Lung (tissue), 12 donors: ENCODE data around the gene DYNC1LI2. TPM values are rescaled to one million over a fixed set of nuclear protein-coding genes. Genes with fewer than 3 reads are reported as not detected.
A peak's percentile ranks its signal among the peaks of the same experiment; 100 is the strongest.

ENCODE experiments used
- ATAC-seq: fragments of 200-7000 bp; cut with Tn5 transposase; one replicate; pipeline ENCODE4 v1.9.1; 2020; ENCODE audit warnings: moderate number of reproducible peaks; ENCODE audit not compliant: insufficient read depth, low FRiP score
- DNase-seq, 3 donors: peaks; one replicate each; pipeline ENCODE4 v3.0.0-alpha.2; 2013 to 2017
- H3K27ac ChIP-seq, 2 donors: one replicate each; pipeline ENCODE4 v1.5.1; 2013; ENCODE audit warnings: mild to moderate bottlenecking in 2 of 2, moderate library complexity in 2 of 2, control low read depth in 1 of 2, inconsistent platforms in 1 of 2, low read depth in 1 of 2, low read length in 1 of 2
- H3K27me3 ChIP-seq, 3 donors: one replicate each; pipeline ENCODE4 v1.5.1; 2013; ENCODE audit warnings: low read length in 2 of 3; ENCODE audit not compliant: control insufficient read depth in 3 of 3, insufficient read depth in 3 of 3
- H3K36me3 ChIP-seq, 4 donors: one replicate each; pipeline ENCODE4 v1.5.1; 2013; ENCODE audit warnings: low read length in 4 of 4, mild to moderate bottlenecking in 1 of 4, moderate library complexity in 1 of 4; ENCODE audit not compliant: control insufficient read depth in 4 of 4, insufficient read depth in 4 of 4
- H3K4me1 ChIP-seq, 5 donors: one replicate each; pipeline ENCODE4 v1.5.1; 2013; ENCODE audit warnings: low read length in 5 of 5, mild to moderate bottlenecking in 2 of 5, moderate library complexity in 1 of 5; ENCODE audit not compliant: control insufficient read depth in 5 of 5, insufficient read depth in 5 of 5
- H3K4me3 ChIP-seq: one replicate; pipeline ENCODE4 v1.5.1; 2013; ENCODE audit warnings: mild to moderate bottlenecking, control low read depth, moderate library complexity
- H3K9ac ChIP-seq, 2 donors: one replicate each; pipeline ENCODE4 v1.5.1; 2013; ENCODE audit warnings: low read length in 2 of 2, control low read depth in 1 of 2; ENCODE audit not compliant: insufficient read depth in 1 of 2
- H3K9me3 ChIP-seq, 4 donors: one replicate each; pipeline ENCODE4 v1.5.1; 2013; ENCODE audit warnings: low read length in 3 of 4, mild to moderate bottlenecking in 1 of 4, moderate library complexity in 1 of 4; ENCODE audit not compliant: control insufficient read depth in 4 of 4, insufficient read depth in 3 of 4
- CTCF ChIP-seq: IDR thresholded peaks from 2 replicates; pipeline ENCODE4 v1.5.1; 2012; ENCODE audit warnings: mild to moderate bottlenecking; ENCODE audit errors: control extremely low read depth, extremely low read depth
- WGBS, 2 donors: extraction: QIAGEN DNeasy Blood & Tissue Kit; methylation state at CpG; one replicate each; pipeline ENCODE4 v1.1.7; 2013; 5-methylcytosine and 5-hydroxymethylcytosine counted together
- polyA plus RNA-seq, 2 donors: library from polyadenylated mRNA; stranded (reverse); fragments of 200-250 nt; gene quantifications; one replicate each; pipeline ENCODE4 v1.2.1, GENCODE V29; 2013
- total RNA-seq, 2 donors: library from RNA; depleted of rRNA in 1 of 2; stranded (reverse); fragments of >200 nt in 1 of 2; gene quantifications; one replicate each; pipeline ENCODE4 v1.2.1, GENCODE V29; 2014 to 2021
- donor health status: control.
- donor health status: control.
- donor health status: Bipolar disorder and iron deficiency.
- donor health status: healthy.
- donor health status: DM: yes; HTN: yes; CAD: no.

The DYNC1LI2 gene
- total and polyA plus RNA-seq, 4 donors = 40.7 to 147 (median 94.6) TPM

- WGBS, 2 donors = 94 to 95% methylated on average over 2 of the region's 2 CpGs
- no peak overlapping the region for H3K9ac ChIP-seq
- DNase-seq = no peak
- no peaks in the 10 kb centered on the region for H3K9me3 ChIP-seq
- H3K4me3 ChIP-seq = no peak overlapping the region
- peaks cover 0 to 2% (median 0%) of the 10 kb centered on the region in 3 donors for H3K27me3 ChIP-seq
- TF ChIP-seq CTCF = no peak
- peaks cover 7 to 20% (median 10%) of the 10 kb centered on the region in 5 donors for H3K4me1 ChIP-seq
- H3K36me3 ChIP-seq = peaks cover 7 to 25% (median 12%) of the 10 kb centered on the region in 4 donors
- peak overlapping the region in 1 of 2 donors; percentile 61 for H3K27ac ChIP-seq
- ATAC-seq = no peak
Measured at GRCh38 chr16:66752958-66753357, 1.5 kb upstream of the DYNC1LI2 start.

DNA sequence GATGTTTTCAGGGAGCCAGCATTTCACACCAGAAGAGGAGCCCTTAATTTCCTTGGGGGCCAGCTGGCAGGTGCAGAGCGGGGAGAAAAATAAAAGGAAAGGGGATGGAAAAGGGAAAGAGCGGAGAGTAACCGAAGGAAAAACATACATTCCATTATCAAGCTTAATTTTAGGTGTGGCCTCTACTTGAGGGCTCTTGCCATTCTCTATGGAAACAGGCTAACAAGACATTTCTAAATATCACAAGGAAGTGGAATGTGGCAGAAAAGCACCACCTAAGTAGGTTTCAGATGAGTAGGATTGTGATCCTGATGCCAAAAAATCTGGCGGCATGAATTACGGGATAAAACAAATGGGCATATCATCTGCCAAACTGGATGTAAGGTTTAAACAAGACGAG, 970 bp upstream of the DYNC1LI2 start:
- ATAC-seq = peak; percentile 21
- WGBS, 2 donors = 55 to 72% methylated on average over 6 of the region's 6 CpGs

GRCh38 chr16:66751992-66752322, 548 bp upstream of the DYNC1LI2 start:
- Histone ChIP-seq H3K27ac (peak overlapping the region; percentile 29 to 99), H3K27me3 (peaks cover 0 to 2% (median 0%) of the 10 kb centered on the region in 3 donors), H3K36me3 (peaks cover 8 to 28% (median 17%) of the 10 kb centered on the region in 4 donors), H3K4me1 (peaks cover 7 to 20% (median 10%) of the 10 kb centered on the region in 5 donors), H3K9me3 (no peaks in the 10 kb centered on the region), H3K9ac (no peak overlapping the region), H3K4me3 (no peak overlapping the region)
- no peak for ATAC-seq
- no peak for TF ChIP-seq CTCF
- WGBS, 2 donors = 31 to 45% methylated on average over 3 of the region's 3 CpGs
- no peak for DNase-seq

More for the DNA sequence above, 970 bp upstream of the DYNC1LI2 start:
- peaks cover 7 to 20% (median 10%) of the 10 kb centered on the region in 5 donors for H3K4me1 ChIP-seq
- H3K4me3 ChIP-seq = no peak overlapping the region
- H3K27me3 ChIP-seq = peaks cover 0 to 2% (median 0%) of the 10 kb centered on the region in 3 donors
- no peak for TF ChIP-seq CTCF
- H3K9me3 ChIP-seq = no peaks in the 10 kb centered on the region
- peak overlapping the region in 1 of 2 donors; percentile 99 for H3K27ac ChIP-seq
- DNase-seq = peak in 2 of 3 donors; percentile 22 to 30
- peaks cover 8 to 28% (median 15%) of the 10 kb centered on the region in 4 donors for H3K36me3 ChIP-seq
- H3K9ac ChIP-seq = no peak overlapping the region

DNA sequence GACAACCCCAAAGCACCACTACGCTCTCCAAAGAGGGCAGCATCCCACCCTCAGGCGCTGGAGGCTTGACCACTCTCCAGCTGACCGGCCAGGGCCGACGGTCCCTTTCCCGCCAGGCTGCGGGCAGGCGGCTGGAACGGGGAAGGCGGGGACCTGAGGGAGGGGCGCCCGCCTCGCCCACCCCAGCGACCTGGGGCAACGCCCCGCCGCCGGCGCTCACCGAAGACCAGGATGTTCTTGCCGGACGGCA, 431 bp downstream of the DYNC1LI2 start:
- peak in 2 of 3 donors; percentile 31 to 33 for DNase-seq
- peak overlapping the region; percentile 99 for H3K27ac ChIP-seq
- peaks cover 7 to 20% (median 10%) of the 10 kb centered on the region in 5 donors for H3K4me1 ChIP-seq
- no peak for TF ChIP-seq CTCF
- H3K9ac ChIP-seq = peak overlapping the region; percentile 85 to 91
- WGBS, 2 donors = 1% methylated on average over 20 to 22 of the region's 22 CpGs
- peaks cover 8 to 33% (median 20%) of the 10 kb centered on the region in 4 donors for H3K36me3 ChIP-seq
- no peaks in the 10 kb centered on the region for H3K27me3 ChIP-seq
- ATAC-seq = peak; percentile 13
- no peaks in the 10 kb centered on the region for H3K9me3 ChIP-seq
- H3K4me3 ChIP-seq = peak overlapping the region; percentile 91
